ENCODE data around the gene COL4A2. TPM values are rescaled to one million over a fixed set of nuclear protein-coding genes. Genes with fewer than 3 reads are reported as not detected.

The COL4A2 gene
- total and polyA plus RNA-seq, 4 donors = 130 to 334 (median 170) TPM

DNA sequence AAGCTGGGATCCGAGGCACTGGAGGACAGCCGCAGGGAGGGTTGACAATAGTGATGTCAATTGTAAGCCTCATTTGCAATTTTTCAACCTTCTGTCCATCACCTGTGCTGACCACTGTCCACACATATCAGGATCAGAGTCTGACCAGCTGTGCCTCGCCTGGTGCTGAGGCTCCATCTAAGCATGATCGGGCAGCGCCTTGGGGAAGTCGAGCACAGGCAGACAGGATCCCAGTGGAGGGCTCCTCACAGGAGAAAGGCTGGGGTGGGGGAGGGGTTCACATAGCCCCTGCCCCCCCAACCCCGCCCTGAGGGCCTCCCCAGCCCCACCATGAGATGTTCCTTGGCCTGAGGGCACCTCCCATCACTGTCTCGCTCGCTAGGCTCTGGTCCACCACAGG is 194.1 kb downstream of the COL4A2 start:
- WGBS (ENCODE audit: insufficient coverage) = 100% methylated on average over 2 of the region's 9 CpGs
- peaks cover 3% of the 10 kb centered on the region for H3K4me1 ChIP-seq (ENCODE audit: control insufficient read depth, insufficient read depth, low read length)
- H3K9me3 ChIP-seq (ENCODE audit: control insufficient read depth, insufficient read depth, low read length) = no peaks in the 10 kb centered on the region
- DNase-seq (ENCODE audit: low read depth in 4 of 6, low spot score in 6 of 6) = no peak
- no peak overlapping the region for H3K27ac ChIP-seq (ENCODE audit: low read depth, low read length)
- H3K36me3 ChIP-seq (ENCODE audit: control insufficient read depth, insufficient read depth, low read length) = peaks cover 25% of the 10 kb centered on the region
- no peak overlapping the region for H3K4me3 ChIP-seq (ENCODE audit: low read depth, low read length)
- H3K27me3 ChIP-seq (ENCODE audit: control insufficient read depth, insufficient read depth, low read length) = no peaks in the 10 kb centered on the region

DNA sequence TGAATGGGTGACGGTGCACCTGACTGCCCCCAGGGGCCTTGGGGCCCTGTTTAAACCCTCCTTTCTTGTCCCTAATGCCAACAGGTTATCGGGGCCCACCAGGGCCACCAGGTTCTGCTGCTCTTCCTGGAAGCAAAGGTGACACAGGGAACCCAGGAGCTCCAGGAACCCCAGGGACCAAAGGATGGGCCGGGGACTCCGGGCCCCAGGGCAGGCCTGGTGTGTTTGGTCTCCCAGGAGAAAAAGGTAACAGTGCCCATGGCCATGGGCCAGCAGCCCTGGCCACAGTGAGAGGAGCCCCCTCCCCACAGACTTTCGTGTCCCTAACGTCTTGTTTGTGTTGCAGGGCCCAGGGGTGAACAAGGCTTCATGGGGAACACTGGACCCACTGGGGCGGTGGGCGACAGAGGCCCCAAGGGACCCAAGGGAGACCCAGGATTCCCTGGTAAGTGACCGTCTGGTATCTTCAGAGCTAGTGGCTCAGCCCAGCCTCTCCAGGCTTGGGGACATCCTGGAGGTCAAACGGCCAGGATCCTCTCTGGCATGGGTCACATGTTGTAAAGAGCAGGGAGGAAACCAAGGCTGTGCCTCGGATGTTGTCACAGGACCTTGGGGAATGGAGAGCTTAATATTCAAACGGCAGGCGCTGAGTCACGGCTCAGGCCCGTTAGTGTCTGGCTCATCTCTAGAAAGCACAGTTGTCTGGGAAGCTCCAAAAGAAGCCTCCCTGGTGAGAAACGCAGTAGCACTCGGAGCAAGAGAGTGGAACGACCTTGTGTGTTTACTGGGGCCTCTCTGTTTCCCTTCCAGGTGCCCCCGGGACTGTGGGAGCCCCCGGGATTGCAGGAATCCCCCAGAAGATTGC is 196.2 kb downstream of the COL4A2 start:
- H3K4me3 ChIP-seq (ENCODE audit: low read depth, low read length) = no peak overlapping the region
- no peaks in the 10 kb centered on the region for H3K9me3 ChIP-seq (ENCODE audit: control insufficient read depth, insufficient read depth, low read length)
- DNase-seq (ENCODE audit: low read depth in 4 of 6, low spot score in 6 of 6) = no peak
- H3K27me3 ChIP-seq (ENCODE audit: control insufficient read depth, insufficient read depth, low read length) = no peaks in the 10 kb centered on the region
- 79% methylated on average over 20 of the region's 20 CpGs for WGBS (ENCODE audit: insufficient coverage)
- H3K4me1 ChIP-seq (ENCODE audit: control insufficient read depth, insufficient read depth, low read length) = peaks cover 10% of the 10 kb centered on the region
- no peak overlapping the region for H3K27ac ChIP-seq (ENCODE audit: low read depth, low read length)
- peaks cover 36% of the 10 kb centered on the region for H3K36me3 ChIP-seq (ENCODE audit: control insufficient read depth, insufficient read depth, low read length)

DNA sequence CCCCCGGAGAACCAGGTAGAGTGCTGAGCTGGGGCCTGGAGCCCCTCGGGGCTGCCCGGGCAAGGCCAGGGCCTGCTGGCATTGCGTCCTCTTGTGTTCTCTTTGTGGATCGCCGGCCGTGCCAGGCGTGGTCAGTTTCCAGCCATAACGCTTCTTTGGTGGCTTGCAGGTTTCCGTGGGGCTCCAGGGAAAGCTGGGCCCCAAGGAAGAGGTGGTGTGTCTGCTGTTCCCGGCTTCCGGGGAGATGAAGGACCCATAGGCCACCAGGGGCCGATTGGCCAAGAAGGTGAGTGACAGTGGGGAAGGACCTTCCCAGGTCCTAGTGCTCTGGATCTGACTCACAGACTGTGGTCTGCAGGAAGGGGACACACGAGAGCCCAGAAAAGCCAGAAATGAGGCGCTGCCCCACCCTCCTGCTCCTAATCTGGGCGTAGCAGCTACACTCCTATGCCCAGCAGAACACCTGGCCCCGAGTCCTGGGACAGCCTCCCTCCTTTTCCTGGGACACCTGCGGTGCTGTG is 197.0 kb downstream of the COL4A2 start:
- Histone ChIP-seq H3K4me3 (ENCODE audit: low read depth, low read length) (no peak overlapping the region), H3K9me3 (ENCODE audit: control insufficient read depth, insufficient read depth, low read length) (no peaks in the 10 kb centered on the region), H3K36me3 (ENCODE audit: control insufficient read depth, insufficient read depth, low read length) (peaks cover 36% of the 10 kb centered on the region), H3K4me1 (ENCODE audit: control insufficient read depth, insufficient read depth, low read length) (peaks cover 10% of the 10 kb centered on the region), H3K27ac (ENCODE audit: low read depth, low read length) (no peak overlapping the region), H3K27me3 (ENCODE audit: control insufficient read depth, insufficient read depth, low read length) (no peaks in the 10 kb centered on the region)
- no peak for DNase-seq (ENCODE audit: low read depth in 4 of 6, low spot score in 6 of 6)
- WGBS (ENCODE audit: insufficient coverage) = 90% methylated on average over 18 of the region's 18 CpGs

DNA sequence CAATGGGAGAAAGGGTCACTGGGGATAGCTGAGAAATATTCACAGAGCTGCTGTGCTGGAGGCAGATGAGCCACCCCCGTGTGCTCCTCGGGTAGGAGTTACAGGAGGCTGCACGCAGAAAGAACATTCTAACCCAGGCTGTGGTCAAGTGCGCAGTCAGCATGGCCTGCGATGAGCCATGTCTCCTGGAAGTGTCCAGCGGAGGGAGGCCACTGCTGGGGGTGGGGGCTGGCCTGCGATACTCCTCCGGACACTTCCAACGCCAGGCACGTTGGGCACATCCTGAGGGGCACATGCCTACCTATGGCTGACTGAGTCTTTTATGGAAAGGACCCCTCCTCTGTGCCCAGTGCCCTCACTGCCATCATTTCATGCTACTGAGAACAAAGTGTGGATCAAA is 198.5 kb downstream of the COL4A2 start:
- peaks cover 36% of the 10 kb centered on the region for H3K36me3 ChIP-seq (ENCODE audit: control insufficient read depth, insufficient read depth, low read length)
- DNase-seq (ENCODE audit: low read depth in 4 of 6, low spot score in 6 of 6) = no peak
- no peaks in the 10 kb centered on the region for H3K27me3 ChIP-seq (ENCODE audit: control insufficient read depth, insufficient read depth, low read length)
- H3K4me3 ChIP-seq (ENCODE audit: low read depth, low read length) = no peak overlapping the region
- H3K4me1 ChIP-seq (ENCODE audit: control insufficient read depth, insufficient read depth, low read length) = peaks cover 18% of the 10 kb centered on the region
- no peak overlapping the region for H3K27ac ChIP-seq (ENCODE audit: low read depth, low read length)
- 95% methylated on average over 10 of the region's 10 CpGs for WGBS (ENCODE audit: insufficient coverage)
- H3K9me3 ChIP-seq (ENCODE audit: control insufficient read depth, insufficient read depth, low read length) = no peaks in the 10 kb centered on the region

DNA sequence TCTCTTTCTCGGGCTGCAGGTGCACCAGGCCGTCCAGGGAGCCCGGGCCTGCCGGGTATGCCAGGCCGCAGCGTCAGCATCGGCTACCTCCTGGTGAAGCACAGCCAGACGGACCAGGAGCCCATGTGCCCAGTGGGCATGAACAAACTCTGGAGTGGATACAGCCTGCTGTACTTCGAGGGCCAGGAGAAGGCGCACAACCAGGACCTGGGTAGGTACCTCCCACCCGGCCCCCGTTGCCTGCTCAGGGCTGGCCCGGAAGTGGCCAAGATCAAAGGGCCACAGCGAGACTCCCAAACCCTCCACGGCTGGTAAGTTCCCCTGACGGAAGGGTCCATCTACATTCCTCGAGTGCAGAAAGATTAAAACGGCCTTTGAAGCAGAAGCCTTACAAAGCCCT is 199.3 kb downstream of the COL4A2 start:
- H3K27ac ChIP-seq (ENCODE audit: low read depth, low read length) = no peak overlapping the region
- H3K36me3 ChIP-seq (ENCODE audit: control insufficient read depth, insufficient read depth, low read length) = peaks cover 34% of the 10 kb centered on the region
- peaks cover 18% of the 10 kb centered on the region for H3K4me1 ChIP-seq (ENCODE audit: control insufficient read depth, insufficient read depth, low read length)
- 93% methylated on average over 18 of the region's 18 CpGs for WGBS (ENCODE audit: insufficient coverage)
- no peak for DNase-seq (ENCODE audit: low read depth in 4 of 6, low spot score in 6 of 6)
- no peaks in the 10 kb centered on the region for H3K9me3 ChIP-seq (ENCODE audit: control insufficient read depth, insufficient read depth, low read length)
- no peaks in the 10 kb centered on the region for H3K27me3 ChIP-seq (ENCODE audit: control insufficient read depth, insufficient read depth, low read length)
- no peak overlapping the region for H3K4me3 ChIP-seq (ENCODE audit: low read depth, low read length)

DNA sequence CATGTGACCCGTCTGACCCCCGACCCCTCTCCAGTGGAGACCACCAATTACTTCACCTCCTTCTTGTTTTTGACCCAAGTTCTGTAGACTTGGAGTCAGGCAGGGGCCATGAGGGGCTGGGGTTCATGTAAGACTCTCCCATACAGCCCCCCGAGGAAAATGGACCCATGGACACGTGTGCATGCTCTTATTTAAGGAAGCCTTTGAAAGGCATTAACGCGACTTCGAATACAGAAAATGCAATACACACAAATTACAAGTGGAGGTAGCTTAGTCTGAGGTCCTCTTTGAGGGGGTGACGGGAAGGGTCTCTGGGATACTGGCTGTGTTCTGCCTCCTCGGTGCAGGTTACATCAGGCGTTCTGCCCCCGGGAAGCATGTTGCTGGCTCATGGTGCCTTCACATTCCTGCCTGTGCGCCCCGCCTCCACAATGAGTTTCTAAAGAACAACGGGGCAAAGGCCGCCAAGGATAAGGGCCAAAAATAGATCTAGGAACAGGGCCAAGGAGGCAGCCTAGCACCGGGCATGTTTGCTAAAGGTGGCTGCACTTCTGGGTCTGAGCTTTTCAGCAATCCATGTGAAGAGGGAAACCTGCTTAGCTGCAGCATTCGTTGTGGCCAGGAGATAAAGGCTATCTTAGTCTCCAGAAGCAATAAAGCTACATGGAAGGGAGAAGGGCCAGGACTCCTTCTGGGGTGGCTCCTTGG is 199.9 kb downstream of the COL4A2 start:
- peaks cover 40% of the 10 kb centered on the region for H3K36me3 ChIP-seq (ENCODE audit: control insufficient read depth, insufficient read depth, low read length)

DNA sequence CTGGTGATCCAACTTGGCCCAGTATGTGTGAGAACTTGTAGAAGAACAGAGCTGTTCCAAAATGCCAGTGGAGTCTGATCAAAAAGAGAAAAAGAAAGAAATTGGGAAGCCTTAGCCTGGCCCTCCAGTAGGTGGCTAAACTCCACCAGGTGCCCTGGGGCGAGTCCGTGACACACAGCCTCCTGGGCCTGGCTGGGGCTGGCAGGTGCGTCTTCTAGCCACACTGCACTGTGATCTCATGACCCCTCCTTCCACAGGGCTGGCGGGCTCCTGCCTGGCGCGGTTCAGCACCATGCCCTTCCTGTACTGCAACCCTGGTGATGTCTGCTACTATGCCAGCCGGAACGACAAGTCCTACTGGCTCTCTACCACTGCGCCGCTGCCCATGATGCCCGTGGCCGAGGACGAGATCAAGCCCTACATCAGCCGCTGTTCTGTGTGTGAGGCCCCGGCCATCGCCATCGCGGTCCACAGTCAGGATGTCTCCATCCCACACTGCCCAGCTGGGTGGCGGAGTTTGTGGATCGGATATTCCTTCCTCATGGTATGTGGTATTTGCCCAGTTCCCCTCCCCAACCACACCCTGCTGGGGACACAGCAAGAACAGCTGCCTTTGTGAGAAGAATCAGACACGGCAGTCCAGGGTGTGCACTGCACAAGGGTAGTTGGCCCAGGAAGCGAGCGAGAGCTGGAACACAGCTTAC is 200.7 kb downstream of the COL4A2 start:
- no peaks in the 10 kb centered on the region for H3K9me3 ChIP-seq (ENCODE audit: control insufficient read depth, insufficient read depth, low read length)
- no peak overlapping the region for H3K27ac ChIP-seq (ENCODE audit: low read depth, low read length)
- no peaks in the 10 kb centered on the region for H3K27me3 ChIP-seq (ENCODE audit: control insufficient read depth, insufficient read depth, low read length)
- H3K4me3 ChIP-seq (ENCODE audit: low read depth, low read length) = no peak overlapping the region
- peaks cover 45% of the 10 kb centered on the region for H3K36me3 ChIP-seq (ENCODE audit: control insufficient read depth, insufficient read depth, low read length)
- no peak for DNase-seq (ENCODE audit: low read depth in 4 of 6, low spot score in 6 of 6)
- 93% methylated on average over 23 of the region's 23 CpGs for WGBS (ENCODE audit: insufficient coverage)
- peaks cover 18% of the 10 kb centered on the region for H3K4me1 ChIP-seq (ENCODE audit: control insufficient read depth, insufficient read depth, low read length)

More for the DNA sequence above, 199.9 kb downstream of the COL4A2 start:
- Histone ChIP-seq H3K4me1 (ENCODE audit: control insufficient read depth, insufficient read depth, low read length) (peaks cover 18% of the 10 kb centered on the region), H3K27me3 (ENCODE audit: control insufficient read depth, insufficient read depth, low read length) (no peaks in the 10 kb centered on the region), H3K4me3 (ENCODE audit: low read depth, low read length) (no peak overlapping the region), H3K27ac (ENCODE audit: low read depth, low read length) (no peak overlapping the region), H3K9me3 (ENCODE audit: control insufficient read depth, insufficient read depth, low read length) (no peaks in the 10 kb centered on the region)
- 58% methylated on average over 11 of the region's 17 CpGs for WGBS (ENCODE audit: insufficient coverage)
- DNase-seq (ENCODE audit: low read depth in 4 of 6, low spot score in 6 of 6) = peak in 1 of 6 donors; percentile 31

DNA sequence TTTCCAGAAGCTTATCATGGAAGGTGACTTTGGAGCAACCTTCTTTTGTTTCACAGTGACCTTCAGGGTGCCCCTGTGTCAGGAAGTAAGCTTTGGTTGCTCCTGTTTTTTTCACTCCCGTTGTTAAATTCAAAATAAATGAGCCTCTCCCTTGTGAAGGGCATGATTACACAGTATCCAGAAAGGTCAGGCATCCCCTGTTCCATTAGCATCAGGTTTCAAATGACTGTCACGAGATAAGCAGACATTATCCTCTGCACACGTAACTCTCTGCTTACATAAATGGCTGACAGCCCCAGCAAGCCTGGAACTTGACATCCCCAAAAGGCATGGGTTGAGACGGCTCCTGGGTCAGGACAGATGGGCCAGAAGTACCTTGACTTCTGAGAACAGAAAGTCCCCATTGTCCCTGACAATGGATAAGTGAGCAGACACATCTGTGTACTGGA is 202.4 kb downstream of the COL4A2 start:
- Histone ChIP-seq H3K9me3 (ENCODE audit: control insufficient read depth, insufficient read depth, low read length) (no peaks in the 10 kb centered on the region), H3K36me3 (ENCODE audit: control insufficient read depth, insufficient read depth, low read length) (peaks cover 32% of the 10 kb centered on the region), H3K27me3 (ENCODE audit: control insufficient read depth, insufficient read depth, low read length) (no peaks in the 10 kb centered on the region), H3K4me1 (ENCODE audit: control insufficient read depth, insufficient read depth, low read length) (peaks cover 16% of the 10 kb centered on the region), H3K27ac (ENCODE audit: low read depth, low read length) (no peak overlapping the region), H3K4me3 (ENCODE audit: low read depth, low read length) (no peak overlapping the region)
- WGBS (ENCODE audit: insufficient coverage) = 62% methylated on average over 4 of the region's 4 CpGs
- no peak for DNase-seq (ENCODE audit: low read depth in 4 of 6, low spot score in 6 of 6)

DNA sequence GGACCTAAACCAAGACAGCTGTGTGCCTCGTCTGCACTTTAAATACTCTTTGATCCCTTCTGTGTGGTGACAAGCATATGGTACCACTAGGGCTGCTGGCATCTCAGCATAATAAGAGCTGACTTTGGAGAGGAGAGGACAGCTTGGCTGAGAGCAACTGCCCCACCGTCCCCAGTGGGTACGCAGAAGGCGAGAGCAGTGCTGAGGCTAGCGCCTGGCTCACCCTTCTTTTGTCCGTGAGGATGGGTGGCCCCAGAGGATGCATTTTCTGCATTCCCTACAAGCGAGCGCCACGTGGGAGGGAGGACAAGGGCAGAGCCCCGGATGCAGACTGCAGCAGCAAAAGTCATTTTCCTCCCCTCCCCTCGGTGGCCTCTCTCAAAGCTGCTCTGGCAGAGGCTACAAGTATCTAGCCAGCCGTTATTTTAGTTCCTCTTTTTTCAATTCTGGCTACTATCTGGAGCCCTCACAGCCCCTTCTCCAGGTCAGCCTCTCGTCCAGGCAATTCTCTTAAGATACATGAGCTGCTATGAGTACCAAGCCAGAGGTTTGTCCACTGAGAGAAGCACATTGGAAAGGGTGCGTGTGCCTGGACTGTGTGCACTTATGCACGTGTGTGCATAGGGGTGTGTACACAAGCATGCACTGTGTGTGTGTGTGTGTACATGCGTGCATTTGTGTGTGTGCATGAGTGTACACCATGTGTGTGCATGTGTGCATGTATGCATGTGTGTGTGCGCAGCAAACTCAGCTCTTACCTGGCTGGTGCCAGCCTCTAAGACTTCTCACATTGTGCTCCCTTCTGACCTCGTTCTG is 203.1 kb downstream of the COL4A2 start:
- Histone ChIP-seq H3K27ac (ENCODE audit: low read depth, low read length) (no peak overlapping the region), H3K36me3 (ENCODE audit: control insufficient read depth, insufficient read depth, low read length) (peaks cover 32% of the 10 kb centered on the region)
- peak in 1 of 6 donors; percentile 14 for DNase-seq (ENCODE audit: low read depth in 4 of 6, low spot score in 6 of 6)

More for the DNA sequence above, 203.1 kb downstream of the COL4A2 start:
- Histone ChIP-seq H3K4me1 (ENCODE audit: control insufficient read depth, insufficient read depth, low read length) (peaks cover 16% of the 10 kb centered on the region), H3K4me3 (ENCODE audit: low read depth, low read length) (no peak overlapping the region), H3K27me3 (ENCODE audit: control insufficient read depth, insufficient read depth, low read length) (no peaks in the 10 kb centered on the region), H3K9me3 (ENCODE audit: control insufficient read depth, insufficient read depth, low read length) (no peaks in the 10 kb centered on the region)
- 54% methylated on average over 15 of the region's 18 CpGs for WGBS (ENCODE audit: insufficient coverage)

Measured in spinal cord (tissue), 10 donors.